ENCODE measurements around the gene CCT5. TPM values are rescaled to one million over a fixed set of nuclear protein-coding genes. Genes with fewer than 3 reads are reported as not detected.

Gene CCT5
- total RNA-seq, 1 donor from 2014 or later: 223 TPM

DNA sequence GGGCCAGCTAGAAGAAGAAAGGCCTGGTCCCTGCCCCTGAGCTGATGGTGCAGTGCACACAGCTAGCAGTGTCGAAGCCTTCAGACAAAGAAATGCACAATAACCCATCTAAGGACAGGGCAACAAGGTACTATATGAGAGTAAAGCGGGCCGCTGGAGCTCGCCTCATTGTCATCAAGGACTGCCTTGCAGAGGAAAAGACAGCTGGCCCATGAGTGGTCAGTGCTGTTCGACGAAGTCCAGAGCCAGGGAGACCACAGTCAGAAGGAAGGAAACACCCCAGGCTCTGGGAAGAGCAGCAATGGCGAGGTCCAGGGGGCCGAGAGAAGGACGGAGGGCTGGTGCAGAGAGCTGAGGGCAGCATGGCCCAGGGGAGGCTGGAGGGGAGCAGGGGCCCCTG, 17.7 kb upstream of the CCT5 start:
- TF ChIP-seq CTCF (IDR thresholded peaks at IDR 0.05; ENCODE audit: unreplicated experiment): no peak
- no peak overlapping the region for H3K27ac Mint-ChIP-seq

GRCh38 chr5:10233011-10233410, 17.1 kb upstream of the CCT5 start:
- Mint-ChIP-seq H3K27ac (no peak overlapping the region), H3K4me3 (ENCODE audit: low read depth) (no peak overlapping the region), H3K9me3 (ENCODE audit: low read depth) (no peaks in the 10 kb centered on the region), H3K36me3 (ENCODE audit: insufficient read depth) (peaks cover 11% of the 10 kb centered on the region), H3K4me1 (ENCODE audit: low read depth) (no peaks in the 10 kb centered on the region), H3K27me3 (no peaks in the 10 kb centered on the region)
- no peak for DNase-seq (ENCODE audit: low spot score, unreplicated experiment)
- TF ChIP-seq CTCF (IDR thresholded peaks at IDR 0.05; ENCODE audit: unreplicated experiment): no peak

More for the DNA sequence above, 17.7 kb upstream of the CCT5 start:
- H3K4me3 Mint-ChIP-seq (ENCODE audit: low read depth): no peak overlapping the region
- no peak for DNase-seq (ENCODE audit: low spot score, unreplicated experiment)
- H3K9me3 Mint-ChIP-seq (ENCODE audit: low read depth): no peaks in the 10 kb centered on the region
- no peaks in the 10 kb centered on the region for H3K4me1 Mint-ChIP-seq (ENCODE audit: low read depth)
- H3K36me3 Mint-ChIP-seq (ENCODE audit: insufficient read depth): peaks cover 10% of the 10 kb centered on the region
- H3K27me3 Mint-ChIP-seq: no peaks in the 10 kb centered on the region

DNA sequence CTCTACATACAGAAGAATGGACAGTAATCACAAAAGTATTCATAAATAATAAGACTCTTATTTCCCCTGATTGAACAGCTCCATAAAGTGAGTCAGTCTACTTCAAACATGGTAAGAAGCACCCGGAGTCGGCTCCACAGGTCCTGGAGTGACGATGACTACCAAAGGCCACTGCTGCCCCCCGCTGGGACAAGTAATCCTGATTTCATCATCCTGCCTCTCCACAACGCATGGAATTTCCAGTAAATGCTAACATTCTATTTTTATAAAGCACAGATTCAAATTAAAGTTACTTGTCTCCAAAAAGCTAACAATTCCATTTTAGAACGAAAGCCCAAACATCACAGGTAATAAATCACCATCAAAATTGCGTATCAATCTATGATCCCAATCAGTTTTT, 16.6 kb upstream of the CCT5 start:
- Mint-ChIP-seq H3K9me3 (ENCODE audit: low read depth) (no peaks in the 10 kb centered on the region), H3K27me3 (no peaks in the 10 kb centered on the region), H3K27ac (no peak overlapping the region), H3K4me3 (ENCODE audit: low read depth) (no peak overlapping the region), H3K4me1 (ENCODE audit: low read depth) (no peaks in the 10 kb centered on the region), H3K36me3 (ENCODE audit: insufficient read depth) (peaks cover 11% of the 10 kb centered on the region)
- peak; percentile 62 for TF ChIP-seq CTCF (IDR thresholded peaks at IDR 0.05; ENCODE audit: unreplicated experiment)
- peak; percentile 36 for DNase-seq (ENCODE audit: low spot score, unreplicated experiment)

DNA sequence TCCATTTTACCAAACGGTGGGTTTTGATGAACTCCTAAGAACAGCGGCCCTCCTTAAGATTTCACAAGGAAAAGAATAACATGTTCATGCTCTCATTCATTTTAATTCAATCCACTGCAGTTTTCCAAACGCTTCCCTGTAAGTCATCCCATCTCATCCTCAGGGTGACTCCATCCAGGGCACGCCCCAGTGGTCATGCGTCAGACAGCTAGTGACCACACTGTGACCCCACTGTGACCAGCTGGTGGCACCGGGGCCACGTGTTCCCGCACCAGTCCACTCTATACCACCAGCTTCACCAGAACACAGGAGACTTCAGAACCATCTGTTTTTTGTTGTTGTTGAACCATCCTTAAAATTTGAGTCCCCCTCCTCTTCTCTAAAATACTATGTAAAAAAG, 14.7 kb upstream of the CCT5 start:
- DNase-seq (ENCODE audit: low spot score, unreplicated experiment): no peak
- TF ChIP-seq CTCF (IDR thresholded peaks at IDR 0.05; ENCODE audit: unreplicated experiment): no peak
- Mint-ChIP-seq H3K27me3 (no peaks in the 10 kb centered on the region), H3K27ac (no peak overlapping the region), H3K4me3 (ENCODE audit: low read depth) (no peak overlapping the region), H3K36me3 (ENCODE audit: insufficient read depth) (peaks cover 15% of the 10 kb centered on the region), H3K4me1 (ENCODE audit: low read depth) (no peaks in the 10 kb centered on the region), H3K9me3 (ENCODE audit: low read depth) (no peaks in the 10 kb centered on the region)

DNA sequence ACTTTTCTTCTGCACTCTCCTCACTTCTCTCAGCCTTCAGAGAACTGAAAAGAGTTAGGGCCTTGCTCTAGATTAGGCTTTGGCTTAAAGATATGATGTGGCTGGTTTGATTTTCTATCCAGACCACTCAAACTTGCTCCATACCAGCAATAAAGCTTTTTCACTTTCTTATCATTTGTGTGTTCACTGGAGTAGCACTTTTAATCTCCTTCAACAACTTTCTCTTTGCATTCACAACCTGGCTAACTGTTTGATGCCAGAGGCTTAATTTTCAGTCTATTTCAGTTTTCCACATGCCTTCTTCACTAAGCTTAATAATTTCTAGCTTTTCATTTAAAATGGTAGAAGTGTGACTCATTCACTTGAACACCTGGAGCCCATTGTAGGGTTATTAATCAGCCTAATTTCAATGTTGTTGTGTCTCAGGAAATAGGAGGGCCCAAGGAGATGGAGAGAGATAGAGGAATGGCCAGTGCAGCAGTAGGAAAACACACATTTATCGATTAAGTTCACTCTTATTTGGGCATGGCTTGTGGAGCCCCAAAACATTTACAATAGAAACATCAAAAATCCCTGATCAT, 6.3 kb upstream of the CCT5 start:
- Mint-ChIP-seq H3K9me3 (ENCODE audit: low read depth) (peaks cover 7% of the 10 kb centered on the region), H3K4me1 (ENCODE audit: low read depth) (peaks cover 15% of the 10 kb centered on the region), H3K4me3 (ENCODE audit: low read depth) (no peak overlapping the region), H3K36me3 (ENCODE audit: insufficient read depth) (peaks cover 9% of the 10 kb centered on the region), H3K27ac (peak overlapping the region; percentile 87), H3K27me3 (no peaks in the 10 kb centered on the region)
- DNase-seq (ENCODE audit: low spot score, unreplicated experiment): no peak
- TF ChIP-seq CTCF (IDR thresholded peaks at IDR 0.05; ENCODE audit: unreplicated experiment): no peak

All from progenitor cell of endocrine pancreas (in vitro differentiated cells).